ENCODE measurements around the gene STK11. TPM values are rescaled to one million over a fixed set of nuclear protein-coding genes. Genes with fewer than 3 reads are reported as not detected.

Gene STK11
- total RNA-seq, 1 donor from 2014 or later: 61.6 TPM

GRCh38 chr19:1224047-1224825 is 18.7 kb downstream of the STK11 start:
- Mint-ChIP-seq H3K27ac (ENCODE audit: unreplicated experiment) (no peak overlapping the region), H3K27me3 (ENCODE audit: low read depth, unreplicated experiment) (no peaks in the 10 kb centered on the region), H3K4me1 (ENCODE audit: low read depth, unreplicated experiment) (no peaks in the 10 kb centered on the region), H3K36me3 (ENCODE audit: low read depth, unreplicated experiment) (no peaks in the 10 kb centered on the region), H3K9me3 (ENCODE audit: unreplicated experiment) (no peaks in the 10 kb centered on the region), H3K4me3 (ENCODE audit: unreplicated experiment) (no peak overlapping the region)
- Histone ChIP-seq H3K4me3 (ENCODE audit: insufficient read depth, low read depth, low read length) (no peak overlapping the region), H3K36me3 (ENCODE audit: insufficient read depth, low read length) (no peaks in the 10 kb centered on the region), H3K79me2 (ENCODE audit: insufficient read depth, low read length) (peaks cover 14% of the 10 kb centered on the region), H3K9me3 (ENCODE audit: insufficient read depth, low read depth, low read length) (no peaks in the 10 kb centered on the region), H3K9ac (ENCODE audit: low read length) (no peak overlapping the region), H2AFZ (ENCODE audit: low read depth, low read length) (no peak overlapping the region), H3K27ac (ENCODE audit: low read depth, low read length) (no peak overlapping the region), H4K20me1 (ENCODE audit: insufficient read depth, low read length) (peaks cover 60% of the 10 kb centered on the region), H3K4me1 (ENCODE audit: insufficient read depth, low read length) (no peaks in the 10 kb centered on the region), H3K4me2 (ENCODE audit: low read length) (no peak overlapping the region), H3K27me3 (ENCODE audit: insufficient read depth, low read length) (no peaks in the 10 kb centered on the region)
- DNase-seq (ENCODE audit: low read depth) (no peak), FAIRE-seq (no peak)
- TF ChIP-seq EZH2 (IDR thresholded peaks at IDR 0.05; ENCODE audit: insufficient read depth, low read length): no peak
- TF ChIP-seq CTCF (IDR thresholded peaks at IDR 0.05; ENCODE audit: insufficient read depth, low read depth, low read length): no peak

- H3K27ac ChIP-seq (ENCODE audit: low read depth, low read length): no peak overlapping the region
- H3K4me1 Mint-ChIP-seq (ENCODE audit: low read depth, unreplicated experiment): no peaks in the 10 kb centered on the region
- H3K36me3 ChIP-seq (ENCODE audit: insufficient read depth, low read length): no peaks in the 10 kb centered on the region
- peaks cover 58% of the 10 kb centered on the region for H4K20me1 ChIP-seq (ENCODE audit: insufficient read depth, low read length)
- no peaks in the 10 kb centered on the region for H3K9me3 ChIP-seq (ENCODE audit: insufficient read depth, low read depth, low read length)
- DNase-seq (ENCODE audit: low read depth) (no peak), FAIRE-seq (no peak)
- no peak overlapping the region for H2AFZ ChIP-seq (ENCODE audit: low read depth, low read length)
- TF ChIP-seq EZH2 (IDR thresholded peaks at IDR 0.05; ENCODE audit: insufficient read depth, low read length): no peak
- TF ChIP-seq CTCF (IDR thresholded peaks at IDR 0.05; ENCODE audit: insufficient read depth, low read depth, low read length): no peak
- no peaks in the 10 kb centered on the region for H3K27me3 ChIP-seq (ENCODE audit: insufficient read depth, low read length)
- no peaks in the 10 kb centered on the region for H3K27me3 Mint-ChIP-seq (ENCODE audit: low read depth, unreplicated experiment)
- H3K4me1 ChIP-seq (ENCODE audit: insufficient read depth, low read length): no peaks in the 10 kb centered on the region
- H3K4me3 Mint-ChIP-seq (ENCODE audit: unreplicated experiment): no peak overlapping the region
- no peak overlapping the region for H3K4me3 ChIP-seq (ENCODE audit: insufficient read depth, low read depth, low read length)
- H3K36me3 Mint-ChIP-seq (ENCODE audit: low read depth, unreplicated experiment): no peaks in the 10 kb centered on the region
- H3K4me2 ChIP-seq (ENCODE audit: low read length): no peak overlapping the region
- no peaks in the 10 kb centered on the region for H3K9me3 Mint-ChIP-seq (ENCODE audit: unreplicated experiment)
- no peak overlapping the region for H3K27ac Mint-ChIP-seq (ENCODE audit: unreplicated experiment)
- H3K9ac ChIP-seq (ENCODE audit: low read length): no peak overlapping the region
- H3K79me2 ChIP-seq (ENCODE audit: insufficient read depth, low read length): peaks cover 11% of the 10 kb centered on the region
Observed at GRCh38 chr19:1224847-1225246, 19.3 kb downstream of the STK11 start.
